Panc1 (cell line): ENCODE data around the gene GCN1.

Source experiments
- CTCF ChIP-seq: fragments of 450-650 bp; IDR thresholded peaks from 2 replicates; pipeline ENCODE4 v1.5.1; 2017; ENCODE audit warnings: mild to moderate bottlenecking
- POLR2AphosphoS5 ChIP-seq: IDR thresholded peaks from 2 replicates; pipeline ENCODE4 v1.6.1; 2012; ENCODE audit warnings: mild to moderate bottlenecking, low read depth, low read length, moderate library complexity
- REST ChIP-seq, 2 experiments: IDR thresholded peaks; 2 replicates each; pipeline ENCODE4 v1.6.1; 2011 to 2012; ENCODE audit warnings: low read depth in 2 of 2, control low read depth in 1 of 2, low read length in 1 of 2, mild to moderate bottlenecking in 1 of 2, moderate library complexity in 1 of 2; ENCODE audit not compliant: insufficient read depth in 1 of 2

GRCh38 chr12:120101182-120101581, 93.3 kb downstream of the GCN1 start:
- no peak for TF ChIP-seq CTCF
- TF ChIP-seq REST (IDR thresholded peaks at IDR 0.05; ENCODE audit: insufficient read depth in 1 of 2, low read depth in 2 of 2, low read length in 1 of 2): no peak
- no peak for TF ChIP-seq POLR2AphosphoS5
